GM10266 (cell line): ENCODE results near the gene NAP1L1.

Experiments used
- DNase-seq: peaks from one replicate; pipeline ENCODE4 v3.0.0; 2012; ENCODE audit errors: extremely low spot score
- TF ChIP-seq, protein P1 (sequence below): IDR thresholded peaks from 2 replicates; pipeline ENCODE4 v1.5.1; 2012; ENCODE audit warnings: mild to moderate bottlenecking, low read depth; ENCODE audit not compliant: control insufficient read depth, insufficient read depth; ENCODE audit errors: missing control alignments

Gene NAP1L1

DNA sequence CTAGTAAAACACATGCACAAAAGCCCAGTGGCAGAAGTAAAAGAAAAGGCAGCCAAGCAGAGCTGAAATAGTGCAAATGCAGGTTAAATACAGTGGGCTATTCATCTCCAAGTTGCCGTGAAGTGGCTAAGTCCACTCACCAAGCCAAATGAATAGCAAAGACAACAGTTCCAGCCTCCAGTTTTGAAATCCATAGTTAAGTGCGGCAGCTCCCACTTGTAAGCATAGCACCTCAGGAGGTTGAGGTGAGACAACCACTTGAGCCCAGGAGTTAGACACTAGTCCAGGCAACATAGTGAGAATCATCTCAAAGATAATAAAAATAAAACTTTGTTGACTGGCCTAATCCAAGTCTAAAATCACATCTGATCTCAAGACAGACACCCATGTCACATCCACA, 43.1 kb downstream of the NAP1L1 start:
- DNase-seq, result no peak
- TF ChIP-seq, protein P1, sequence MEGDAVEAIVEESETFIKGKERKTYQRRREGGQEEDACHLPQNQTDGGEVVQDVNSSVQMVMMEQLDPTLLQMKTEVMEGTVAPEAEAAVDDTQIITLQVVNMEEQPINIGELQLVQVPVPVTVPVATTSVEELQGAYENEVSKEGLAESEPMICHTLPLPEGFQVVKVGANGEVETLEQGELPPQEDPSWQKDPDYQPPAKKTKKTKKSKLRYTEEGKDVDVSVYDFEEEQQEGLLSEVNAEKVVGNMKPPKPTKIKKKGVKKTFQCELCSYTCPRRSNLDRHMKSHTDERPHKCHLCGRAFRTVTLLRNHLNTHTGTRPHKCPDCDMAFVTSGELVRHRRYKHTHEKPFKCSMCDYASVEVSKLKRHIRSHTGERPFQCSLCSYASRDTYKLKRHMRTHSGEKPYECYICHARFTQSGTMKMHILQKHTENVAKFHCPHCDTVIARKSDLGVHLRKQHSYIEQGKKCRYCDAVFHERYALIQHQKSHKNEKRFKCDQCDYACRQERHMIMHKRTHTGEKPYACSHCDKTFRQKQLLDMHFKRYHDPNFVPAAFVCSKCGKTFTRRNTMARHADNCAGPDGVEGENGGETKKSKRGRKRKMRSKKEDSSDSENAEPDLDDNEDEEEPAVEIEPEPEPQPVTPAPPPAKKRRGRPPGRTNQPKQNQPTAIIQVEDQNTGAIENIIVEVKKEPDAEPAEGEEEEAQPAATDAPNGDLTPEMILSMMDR, result no peak

DNA sequence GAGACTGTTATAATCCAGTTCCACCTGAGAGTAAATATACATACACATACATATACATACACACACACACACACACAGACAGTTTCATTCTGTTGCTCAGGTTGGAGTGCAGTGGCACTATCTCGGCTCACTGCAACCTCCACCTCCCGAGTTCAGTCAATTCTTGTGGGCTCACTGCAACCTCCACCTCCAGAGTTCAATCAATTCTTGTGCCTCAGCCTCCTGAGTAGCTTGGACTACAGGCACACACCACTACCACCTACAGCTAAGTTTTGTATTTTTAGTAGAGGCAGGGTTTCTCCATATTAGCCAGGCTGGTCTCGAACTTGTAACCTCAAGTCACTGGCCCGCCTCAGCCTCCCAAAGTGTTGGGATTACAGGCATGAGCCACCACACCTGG, 44.0 kb downstream of the NAP1L1 start:
- TF ChIP-seq, protein P1, result no peak
- DNase-seq, result no peak

DNA sequence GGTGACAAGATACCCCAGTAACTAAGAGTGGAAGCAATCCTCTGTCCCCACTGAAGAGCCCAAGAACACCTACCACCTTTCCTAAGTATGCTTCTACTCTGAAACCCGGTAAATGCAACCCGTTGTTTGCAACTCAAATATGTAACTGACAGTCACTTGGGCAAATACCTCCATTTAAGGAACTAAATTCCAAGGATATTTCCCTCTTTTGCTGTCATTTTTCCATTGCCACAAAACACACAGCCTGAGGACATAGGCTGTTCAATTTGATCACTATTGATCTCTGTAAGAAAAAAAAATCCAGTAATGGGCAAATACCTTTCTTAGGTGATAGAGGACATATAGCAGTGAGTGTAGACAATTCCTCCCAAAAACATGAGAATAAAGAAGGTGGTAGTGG, 46.3 kb downstream of the NAP1L1 start:
- TF ChIP-seq, protein P1, result no peak
- DNase-seq, result no peak

DNA sequence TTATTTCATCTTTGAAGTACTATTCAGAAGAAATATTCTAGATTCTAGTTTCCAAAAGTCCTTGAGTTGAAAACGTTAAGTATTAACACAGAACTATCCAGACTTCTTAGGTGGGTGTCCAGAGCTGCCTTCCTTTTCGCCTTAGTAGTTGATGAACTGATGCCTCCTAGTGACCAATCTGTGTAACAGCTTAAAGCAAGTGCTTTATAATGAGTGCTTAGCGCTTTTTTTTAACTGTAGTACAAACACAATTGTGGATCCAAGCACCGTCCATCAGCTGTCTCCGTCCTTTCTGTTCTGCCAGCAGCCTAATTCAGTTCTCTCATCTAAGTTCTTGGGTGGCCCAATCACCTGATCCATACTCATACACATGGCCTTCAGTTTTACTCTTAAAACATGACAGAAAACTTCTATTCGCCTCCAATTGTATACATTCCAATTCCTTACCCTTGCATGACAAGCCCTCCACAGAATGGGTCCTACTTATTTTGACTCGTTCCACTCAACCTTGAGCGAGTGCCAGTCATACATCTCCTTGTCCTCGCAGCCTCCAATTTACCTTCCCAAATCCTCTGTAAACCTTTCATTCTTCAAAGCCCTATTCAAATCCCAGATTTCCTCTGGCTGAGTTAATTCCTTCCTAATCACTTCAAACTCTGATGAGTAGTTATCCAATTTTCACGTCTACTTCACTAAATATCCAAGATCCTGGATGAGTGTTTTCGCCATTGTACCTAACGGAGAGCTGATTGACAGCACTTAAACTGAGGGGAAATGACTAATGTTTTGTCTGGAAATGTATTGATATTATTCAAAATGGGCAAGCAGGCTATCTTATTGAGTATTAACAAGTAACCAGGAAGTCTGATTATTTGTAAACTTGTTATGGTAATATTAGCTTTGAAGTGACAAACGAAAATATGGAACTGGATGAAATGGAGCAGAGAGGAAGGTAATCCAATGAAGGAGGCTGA, 47.1 kb downstream of the NAP1L1 start:
- TF ChIP-seq, protein P1, result peak; percentile 87
- peak; percentile 56 for DNase-seq

DNA sequence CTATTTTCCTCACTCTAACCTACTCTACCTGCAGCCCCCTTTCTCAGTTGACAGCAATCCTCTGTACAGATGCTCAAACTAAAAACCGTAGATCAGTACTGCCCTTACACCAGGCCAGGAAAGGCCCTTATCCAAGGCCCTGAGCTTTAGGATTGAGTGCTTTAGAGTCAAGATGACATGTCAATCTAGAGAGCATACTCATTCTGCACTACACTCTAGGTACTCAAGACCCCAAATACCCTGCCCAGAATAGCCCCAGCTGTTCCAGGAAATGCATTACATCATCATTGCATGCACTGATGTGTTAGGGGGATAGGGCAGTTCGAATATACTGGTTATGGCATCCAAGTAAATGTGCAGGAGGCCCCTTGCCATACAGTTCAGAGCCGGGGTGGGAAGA, 49.4 kb downstream of the NAP1L1 start:
- no peak for DNase-seq
- TF ChIP-seq, protein P1, result no peak

DNA sequence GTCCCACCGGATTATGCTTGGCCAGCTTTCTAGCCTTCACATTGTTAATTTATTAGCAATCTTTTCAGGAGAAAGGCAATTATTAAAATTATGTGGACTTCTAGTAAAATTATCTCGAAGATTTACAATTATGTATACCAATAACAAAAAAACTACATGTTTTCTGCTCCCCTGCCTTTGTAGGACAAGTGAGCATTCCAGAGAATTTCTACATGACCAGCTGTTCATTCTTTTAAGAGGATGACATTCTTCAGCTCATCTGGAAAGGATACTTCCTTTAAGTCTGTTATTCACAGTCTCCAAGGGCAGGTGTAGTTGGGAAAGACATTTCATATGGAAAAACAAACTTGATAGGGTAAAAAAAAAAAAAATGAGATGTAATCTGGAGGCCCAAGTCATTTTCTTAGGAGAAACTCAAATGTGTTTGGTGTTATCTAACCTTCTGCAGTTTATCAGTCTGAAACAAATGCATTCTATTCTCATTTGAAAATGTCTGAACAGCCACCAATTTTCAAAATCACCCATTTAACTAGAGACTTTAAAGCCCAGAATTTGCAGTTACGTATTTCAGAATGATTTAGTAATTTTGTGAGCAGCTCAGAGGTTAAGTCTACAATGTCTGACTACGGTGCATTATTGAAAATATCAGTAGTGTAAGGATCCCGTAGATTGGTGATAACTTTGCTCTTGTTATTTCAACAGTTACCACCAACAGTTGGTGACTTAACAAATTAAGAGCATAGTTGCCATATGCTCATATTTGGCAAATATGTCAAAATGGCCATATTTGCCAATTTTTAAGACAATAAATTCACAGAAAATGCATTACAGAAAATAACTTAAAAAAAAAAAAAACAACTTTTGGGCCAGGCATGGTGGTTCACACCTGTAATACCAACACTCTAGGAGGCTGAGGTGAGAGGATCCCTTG, 51.1 kb downstream of the NAP1L1 start:
- TF ChIP-seq, protein P1, result no peak
- DNase-seq, result no peak
